H1 (cell line): Measurements from ENCODE around the gene NOTCH2. TPM values are rescaled to one million over a fixed set of nuclear protein-coding genes. Genes with fewer than 3 reads are reported as not detected.
"Not testable (repeated sequence)": the region's sequence is repeated elsewhere in the genome, so short reads cannot be mapped to it uniquely, and the experiment has no call there.

ENCODE experiments used
- CTCF ChIA-PET: fragments of 300-600 bp; sonication (Branson Sonifier 250); formaldehyde crosslinking; loops from one replicate; lab custom pipeline; 2021; ENCODE audit not compliant: partially characterized antibody; lab: Charles Lee
- POLR2A ChIA-PET: fragments of 300-600 bp; sonication (Branson Sonifier 250); formaldehyde crosslinking; loops from one replicate; lab custom pipeline; 2021; ENCODE audit warnings: inconsistent platforms; ENCODE audit not compliant: partially characterized antibody; lab: Charles Lee
- DNase-seq, 2 experiments: peaks; one replicate each; pipeline versions ENCODE4 v3.0.0 to v3.0.0-alpha.2; 2010 to 2022; ENCODE audit warnings: low spot score in 2 of 2, low read depth in 1 of 2, mixed read lengths in 1 of 2
- FAIRE-seq: peaks from 2 replicates; lab custom pipeline; 2011; peaks lifted over from hg19 to GRCh38; lab: Jason Lieb, UNC
- H2AFZ ChIP-seq: 2 replicates; pipeline ENCODE4 v1.8.1; 2012; ENCODE audit warnings: low read length, inconsistent platforms
- H2AK5ac ChIP-seq: 2 replicates; pipeline ENCODE4 v1.6.1; 2013; ENCODE audit warnings: low read depth, low read length
- H2BK120ac ChIP-seq: replicated peaks from 2 replicates; pipeline ENCODE3; 2013; ENCODE audit warnings: low read depth, low read length, inconsistent platforms
- H2BK12ac ChIP-seq: 2 replicates; pipeline ENCODE4 v1.6.1; 2013; ENCODE audit warnings: low read depth, low read length
- H2BK15ac ChIP-seq: 2 replicates; pipeline ENCODE4 v1.6.1; 2013; ENCODE audit warnings: low read length
- H2BK20ac ChIP-seq: 2 replicates; pipeline ENCODE4 v1.6.1; 2013; ENCODE audit warnings: low read length
- H2BK5ac ChIP-seq: 2 replicates; pipeline ENCODE4 v1.6.1; 2013; ENCODE audit warnings: low read depth, low read length
- H3K14ac ChIP-seq: 2 replicates; pipeline ENCODE4 v1.6.1; 2013; ENCODE audit warnings: inconsistent platforms; ENCODE audit not compliant: insufficient read length
- H3K18ac ChIP-seq: 2 replicates; pipeline ENCODE4 v1.6.1; 2013; ENCODE audit warnings: low read length; ENCODE audit errors: extremely low read depth
- H3K23ac ChIP-seq: 2 replicates; pipeline ENCODE4 v1.6.1; 2013; ENCODE audit warnings: inconsistent platforms; ENCODE audit not compliant: insufficient read length
- H3K23me2 ChIP-seq: 2 replicates; pipeline ENCODE4 v1.6.1; 2013; ENCODE audit warnings: low read depth, low read length
- H3K27ac ChIP-seq: 2 replicates; pipeline ENCODE4 v1.6.1; 2011; ENCODE audit warnings: low read depth, low read length, inconsistent platforms
- H3K27me3 ChIP-seq, 4 experiments: replicated peaks in 1 of 4; 1 replicate in 1 of 4; 2 replicates in 3 of 4; pipeline versions ENCODE4 v1.6.1 to v1.8.1; 2011 to 2013; ENCODE audit warnings: low read length in 3 of 4, mild to moderate bottlenecking in 3 of 4, inconsistent platforms in 2 of 4, mixed read lengths in 2 of 4, moderate library complexity in 1 of 4; ENCODE audit not compliant: control insufficient read depth in 3 of 4, insufficient read depth in 3 of 4; ENCODE audit errors: extremely low read depth in 1 of 4
- H3K36me3 ChIP-seq, 4 experiments: 2 replicates each; pipeline versions ENCODE4 v1.6.1 to v1.8.1; 2011 to 2013; ENCODE audit warnings: mild to moderate bottlenecking in 4 of 4, low read length in 3 of 4, moderate library complexity in 2 of 4, control low read depth in 1 of 4, inconsistent platforms in 1 of 4; ENCODE audit not compliant: insufficient read depth in 4 of 4, control insufficient read depth in 2 of 4
- H3K4ac ChIP-seq: replicated peaks from 2 replicates; pipeline ENCODE3; 2013; ENCODE audit warnings: low read length, low read depth, mixed read lengths, inconsistent platforms; ENCODE audit not compliant: insufficient read length
- H3K4me1 ChIP-seq, 4 experiments: replicated peaks in 1 of 4; 1 replicate in 1 of 4; 2 replicates in 3 of 4; pipeline versions ENCODE4 v1.6.1 to v1.8.1; 2011 to 2013; ENCODE audit warnings: low read length in 3 of 4, inconsistent platforms in 2 of 4, mixed read lengths in 1 of 4; ENCODE audit not compliant: insufficient read depth in 4 of 4, control insufficient read depth in 3 of 4
- H3K4me2 ChIP-seq, 2 experiments: 2 replicates each; pipeline versions ENCODE4 v1.6.1 to v1.8.1; 2011 to 2013; ENCODE audit warnings: low read depth in 2 of 2, low read length in 2 of 2, control low read depth in 1 of 2, inconsistent platforms in 1 of 2, mild to moderate bottlenecking in 1 of 2; ENCODE audit not compliant: insufficient read depth in 1 of 2
- H3K4me3 ChIP-seq, 4 experiments: fragments of 200-600, 300-600 bp in 1 of 4; sonication (generic), shearing (Covaris generic), sonication (Bioruptor Twin) in 1 of 4; 2 replicates each; pipeline versions ENCODE4 v1.5.1 to v1.8.1; 2011 to 2016; ENCODE audit warnings: low read length in 4 of 4, low read depth in 3 of 4, control low read depth in 2 of 4, inconsistent platforms in 2 of 4, mild to moderate bottlenecking in 2 of 4, mixed read lengths in 1 of 4, moderate library complexity in 1 of 4; ENCODE audit not compliant: insufficient read depth in 2 of 4; ENCODE audit errors: extremely low read depth in 1 of 4
- H3K56ac ChIP-seq: replicated peaks from 2 replicates; pipeline ENCODE3; 2013; ENCODE audit warnings: low read depth, mild to moderate bottlenecking, mixed read lengths, low read length, inconsistent platforms; ENCODE audit not compliant: insufficient read length
- H3K79me1 ChIP-seq: 2 replicates; pipeline ENCODE4 v1.6.1; 2013; ENCODE audit warnings: low read depth, low read length, control low read depth
- H3K79me2 ChIP-seq, 2 experiments: 2 replicates each; pipeline versions ENCODE4 v1.6.1 to v1.8.1; 2012 to 2013; ENCODE audit warnings: low read length in 2 of 2, mild to moderate bottlenecking in 2 of 2, inconsistent platforms in 1 of 2; ENCODE audit not compliant: insufficient read depth in 2 of 2, control insufficient read depth in 1 of 2
- H3K9ac ChIP-seq, 4 experiments: replicated peaks in 1 of 4; 1 replicate in 1 of 4; 2 replicates in 3 of 4; pipeline versions ENCODE4 v1.6.1 to v1.8.1; 2011 to 2013; ENCODE audit warnings: low read depth in 3 of 4, low read length in 3 of 4, control low read depth in 2 of 4, mild to moderate bottlenecking in 2 of 4, moderate library complexity in 2 of 4, inconsistent platforms in 1 of 4; ENCODE audit errors: extremely low read depth in 1 of 4
- H3K9me3 ChIP-seq, 2 experiments: 2 replicates each; pipeline versions ENCODE4 v1.6.1 to v1.8.1; 2012 to 2013; ENCODE audit warnings: mild to moderate bottlenecking in 2 of 2, moderate library complexity in 2 of 2, control low read depth in 1 of 2, inconsistent platforms in 1 of 2, low read depth in 1 of 2, low read length in 1 of 2, mixed read lengths in 1 of 2; ENCODE audit not compliant: insufficient read depth in 2 of 2
- H4K20me1 ChIP-seq, 2 experiments: replicated peaks in 1 of 2; 2 replicates each; pipeline versions ENCODE3 to v1.8.1; 2011 to 2013; ENCODE audit warnings: inconsistent platforms in 2 of 2, low read length in 2 of 2, mild to moderate bottlenecking in 1 of 2; ENCODE audit not compliant: insufficient read depth in 2 of 2, control insufficient read depth in 1 of 2
- H4K5ac ChIP-seq: 2 replicates; pipeline ENCODE4 v1.6.1; 2013; ENCODE audit warnings: low read length, low read depth, mixed read lengths, inconsistent platforms; ENCODE audit not compliant: insufficient read length
- H4K8ac ChIP-seq: 2 replicates; pipeline ENCODE4 v1.8.0; 2013; ENCODE audit warnings: mild to moderate bottlenecking, moderate library complexity, low read length, inconsistent platforms; ENCODE audit not compliant: insufficient read depth; ENCODE audit errors: extremely low read depth
- H4K91ac ChIP-seq: replicated peaks from 2 replicates; pipeline ENCODE3; 2013; ENCODE audit warnings: low read length, mixed read lengths, inconsistent platforms; ENCODE audit not compliant: insufficient read length
- WGBS, 2 experiments: shearing (Covaris generic) in 1 of 2; methylation state at CpG; one replicate each; pipeline versions ENCODE4 v1.1.6 to v1.1.7; 2013 to 2015; ENCODE audit warnings: low lambda C conversion rate in 2 of 2, mixed read lengths in 2 of 2, inconsistent platforms in 1 of 2, low coverage in 1 of 2, missing lambda C conversion rate in 1 of 2; ENCODE audit not compliant: insufficient replicate concordance in 2 of 2, insufficient coverage in 1 of 2, insufficient read length in 1 of 2; ENCODE audit errors: extremely low coverage in 1 of 2, missing lambda C conversion rate in 1 of 2; 5-methylcytosine and 5-hydroxymethylcytosine counted together
- polyA plus RNA-seq, 7 experiments: library from polyadenylated mRNA; depleted of rRNA in 3 of 7; stranded (reverse) in 5 of 7; unstranded in 2 of 7; fragments of >200 nt in 5 of 7; fragments of 200-250 nt in 2 of 7; gene quantifications; 1 replicate in 5 of 7; 2 replicates in 1 of 7; 4 replicates in 1 of 7; pipeline versions ENCODE4 v1.2.1 to v1.2.3, GENCODE V29; 2011 to 2013; ENCODE audit warnings: missing spikeins in 2 of 7, mixed read lengths in 2 of 7
- total RNA-seq: library from RNA; stranded (reverse); fragmentation: NEBNext Ultra II Directional; extraction: Animal tissue kit (Norgen Biotek cat#: 25700); gene quantifications from 2 replicates; pipeline ENCODE4 v1.2.1, GENCODE V29; 2021

The NOTCH2 gene
- total and polyA plus RNA-seq, 2 of the 8 experiments (the other 6 are each of a cell fraction or from before 2014, with no cell fraction given) = 17.7 to 63.0 TPM

GRCh38 chr1:120096981-120097545, 27.6 kb upstream of the NOTCH2 start:
- DNase-seq, H3K27ac ChIP-seq, H2BK5ac ChIP-seq, H2BK12ac ChIP-seq, H4K8ac ChIP-seq, H4K20me1 ChIP-seq, H3K23ac ChIP-seq, H3K36me3 ChIP-seq, H3K4me3 ChIP-seq, H3K14ac ChIP-seq, H3K4me2 ChIP-seq, H3K79me2 ChIP-seq, H2AK5ac ChIP-seq, H3K23me2 ChIP-seq, POLR2A ChIA-PET, H2AFZ ChIP-seq, FAIRE-seq, H3K4me1 ChIP-seq, H2BK15ac ChIP-seq, CTCF ChIA-PET, H3K4ac ChIP-seq, H3K9ac ChIP-seq, H3K9me3 ChIP-seq, H4K91ac ChIP-seq, H2BK20ac ChIP-seq, H3K79me1 ChIP-seq, H3K18ac ChIP-seq, H3K56ac ChIP-seq, H4K5ac ChIP-seq, H2BK120ac ChIP-seq, H3K27me3 ChIP-seq: not testable (repeated sequence)
- WGBS, 2 experiments = 89% methylated on average over 1 of the region's 1 CpG; no CpG with 5 or more reads in 1 of the 2 experiments

- H4K5ac ChIP-seq, H4K20me1 ChIP-seq: not testable (repeated sequence)
- WGBS, 2 experiments = 80% methylated on average over 1 of the region's 4 CpGs; no CpG with 5 or more reads in 1 of the 2 experiments
Observed at GRCh38 chr1:120093548-120094181, 24.2 kb upstream of the NOTCH2 start.

More at GRCh38 chr1:120093548-120094181, 24.2 kb upstream of the NOTCH2 start:
- H2BK5ac ChIP-seq, H3K9me3 ChIP-seq, H3K79me2 ChIP-seq, H2AFZ ChIP-seq, H3K14ac ChIP-seq, H4K91ac ChIP-seq, H2BK15ac ChIP-seq, H3K4me3 ChIP-seq, H3K9ac ChIP-seq, H3K18ac ChIP-seq, H2AK5ac ChIP-seq, H2BK20ac ChIP-seq, H2BK12ac ChIP-seq, CTCF ChIA-PET, H3K36me3 ChIP-seq, H3K23ac ChIP-seq, H3K79me1 ChIP-seq, H3K4me2 ChIP-seq, H3K27ac ChIP-seq, H3K27me3 ChIP-seq, FAIRE-seq, POLR2A ChIA-PET, H4K8ac ChIP-seq, DNase-seq, H3K4me1 ChIP-seq, H3K4ac ChIP-seq, H3K56ac ChIP-seq, H3K23me2 ChIP-seq, H2BK120ac ChIP-seq: not testable (repeated sequence)
